Endodermal cell (in vitro differentiated cells): ENCODE results near the gene SEMA5A. TPM values are rescaled to one million over a fixed set of nuclear protein-coding genes. Genes with fewer than 3 reads are reported as not detected.

Experiments used
- DNase-seq: peaks from one replicate; pipeline ENCODE4 v3.0.0-alpha.2; 2017
- H3K27ac ChIP-seq: 2 replicates; pipeline ENCODE4 v1.5.1; 2013; ENCODE audit warnings: mild to moderate bottlenecking, low read depth, low read length, moderate library complexity
- H3K27me3 ChIP-seq: 2 replicates; pipeline ENCODE4 v1.6.1; 2013; ENCODE audit warnings: mild to moderate bottlenecking, low read length, moderate library complexity; ENCODE audit not compliant: insufficient read depth, control insufficient read depth, poor library complexity, severe bottlenecking
- H3K36me3 ChIP-seq: 2 replicates; pipeline ENCODE4 v1.7.0; 2013; ENCODE audit warnings: mild to moderate bottlenecking, low read length, moderate library complexity; ENCODE audit not compliant: control insufficient read depth, insufficient read depth
- H3K4me1 ChIP-seq: one replicate; pipeline ENCODE4 v1.7.0; 2013; ENCODE audit warnings: low read length; ENCODE audit not compliant: control insufficient read depth, insufficient read depth
- H3K4me3 ChIP-seq: 2 replicates; pipeline ENCODE4 v1.5.1; 2013; ENCODE audit warnings: mild to moderate bottlenecking, low read length, moderate library complexity
- H3K9ac ChIP-seq: 2 replicates; pipeline ENCODE4 v1.6.1; 2013; ENCODE audit warnings: mild to moderate bottlenecking, low read length, moderate library complexity; ENCODE audit not compliant: poor library complexity, severe bottlenecking; ENCODE audit errors: extremely low read depth
- H3K9me3 ChIP-seq: 2 replicates; pipeline ENCODE4 v1.6.1; 2013; ENCODE audit warnings: mild to moderate bottlenecking, low read length, moderate library complexity; ENCODE audit not compliant: control insufficient read depth
- H3K27ac Mint-ChIP-seq: 2 replicates; pipeline ENCODE4 v1.8.0; 2020; ENCODE audit warnings: mixed read lengths
- H3K27me3 Mint-ChIP-seq: 2 replicates; pipeline ENCODE4 v1.8.0; 2021; ENCODE audit warnings: mild to moderate bottlenecking, mixed read lengths; ENCODE audit not compliant: insufficient read depth
- H3K36me3 Mint-ChIP-seq: 2 replicates; pipeline ENCODE4 v1.8.0; 2020; ENCODE audit warnings: low read depth, mixed read lengths
- H3K4me1 Mint-ChIP-seq: 2 replicates; pipeline ENCODE4 v1.8.0; 2020; ENCODE audit warnings: mixed read lengths
- H3K4me3 Mint-ChIP-seq: 2 replicates; pipeline ENCODE4 v1.8.0; 2020; ENCODE audit warnings: mild to moderate bottlenecking, moderate library complexity, mixed read lengths
- H3K9me3 Mint-ChIP-seq: 2 replicates; pipeline ENCODE4 v1.8.0; 2020; ENCODE audit warnings: mild to moderate bottlenecking, mixed read lengths
- CTCF ChIP-seq: fragments of 200-600 bp; sonication (generic); conservative IDR thresholded peaks from 2 replicates; pipeline ENCODE4 v1.5.0; 2021; ENCODE audit warnings: antibody characterized with exemption, mild to moderate bottlenecking
- WGBS, 2 experiments: methylation state at CpG; one replicate each; pipeline versions ENCODE4 v1.1.5 to v1.1.7; 2013; ENCODE audit warnings: missing lambda C conversion rate in 2 of 2, mixed read lengths in 1 of 2; ENCODE audit not compliant: insufficient coverage in 1 of 2, insufficient read length in 1 of 2; 5-methylcytosine and 5-hydroxymethylcytosine counted together
- total RNA-seq, 2 donors: library from RNA; stranded (reverse); fragmentation: NEBNext Ultra II Directional in 1 of 2; extraction: Animal tissue kit (Norgen Biotek cat#: 25700) in 1 of 2; gene quantifications; 2 replicates in 1 of 2; 3 replicates in 1 of 2; pipeline ENCODE4 v1.2.1, GENCODE V29; 2021

SEMA5A gene
- total RNA-seq, 2 donors from 2014 or later: 46.8 to 77.8 TPM

- Histone ChIP-seq H3K9ac (no peak overlapping the region), H3K36me3 (peaks cover 59% of the 10 kb centered on the region), H3K4me1 (peaks cover 4% of the 10 kb centered on the region), H3K27ac (no peak overlapping the region), H3K4me3 (no peak overlapping the region), H3K27me3 (no peaks in the 10 kb centered on the region), H3K9me3 (peaks cover 13% of the 10 kb centered on the region)
- Mint-ChIP-seq H3K4me1 (peaks cover 9% of the 10 kb centered on the region), H3K9me3 (peaks cover 6% of the 10 kb centered on the region), H3K27ac (no peak overlapping the region), H3K4me3 (no peak overlapping the region), H3K36me3 (peaks cover 53% of the 10 kb centered on the region), H3K27me3 (no peaks in the 10 kb centered on the region)
- TF ChIP-seq CTCF: no peak
- WGBS, 2 experiments: 94 to 97% methylated on average over 19 to 22 of the region's 22 CpGs
- DNase-seq: no peak
Observed at GRCh38 chr5:9118852-9119251, 427.0 kb downstream of the SEMA5A start.

GRCh38 chr5:9115093-9115492, 430.8 kb downstream of the SEMA5A start:
- Histone ChIP-seq H3K27ac (no peak overlapping the region), H3K9me3 (peaks cover 13% of the 10 kb centered on the region)
- DNase-seq: no peak

GRCh38 chr5:9112520-9113291, 433.2 kb downstream of the SEMA5A start:
- no peak for DNase-seq
- Histone ChIP-seq H3K9ac (no peak overlapping the region), H3K4me3 (no peak overlapping the region), H3K9me3 (peaks cover 13% of the 10 kb centered on the region), H3K27me3 (no peaks in the 10 kb centered on the region), H3K27ac (no peak overlapping the region), H3K36me3 (peaks cover 84% of the 10 kb centered on the region), H3K4me1 (no peaks in the 10 kb centered on the region)
- WGBS, 2 experiments: 94 to 100% methylated on average over 1 to 3 of the region's 4 CpGs
- Mint-ChIP-seq H3K27me3 (no peaks in the 10 kb centered on the region), H3K4me1 (no peaks in the 10 kb centered on the region), H3K9me3 (peaks cover 6% of the 10 kb centered on the region), H3K36me3 (peaks cover 62% of the 10 kb centered on the region), H3K4me3 (no peak overlapping the region), H3K27ac (no peak overlapping the region)
- TF ChIP-seq CTCF: no peak

More at GRCh38 chr5:9115093-9115492, 430.8 kb downstream of the SEMA5A start:
- Histone ChIP-seq H3K27me3 (no peaks in the 10 kb centered on the region), H3K9ac (no peak overlapping the region), H3K4me3 (no peak overlapping the region), H3K4me1 (no peaks in the 10 kb centered on the region), H3K36me3 (peaks cover 87% of the 10 kb centered on the region)
- Mint-ChIP-seq H3K36me3 (peaks cover 56% of the 10 kb centered on the region), H3K27me3 (no peaks in the 10 kb centered on the region), H3K27ac (no peak overlapping the region), H3K4me1 (no peaks in the 10 kb centered on the region), H3K4me3 (no peak overlapping the region), H3K9me3 (peaks cover 6% of the 10 kb centered on the region)
- 84 to 100% methylated on average over 1 of the region's 1 CpG for WGBS, 2 experiments
- TF ChIP-seq CTCF: no peak
